GM12878 (cell line): ENCODE data around the gene RAB36. TPM values are rescaled to one million over a fixed set of nuclear protein-coding genes. Genes with fewer than 3 reads are reported as not detected.

Experiments
- ATAC-seq: fragments of 200-7000 bp; cut with Tn5 transposase; 3 replicates; pipeline ENCODE4 v1.9.1; 2020; ENCODE audit warnings: mild to moderate bottlenecking, moderate library complexity
- BruUV-seq: library from RNA; stranded (reverse); fragments of 400-500 nt; replicated peaks from 2 replicates; lab custom pipeline; 2021; lab: Mats Ljungman, UMichigan
- CTCF ChIA-PET: fragments of 300-600 bp; sonication (Branson Sonifier 250); formaldehyde crosslinking; extraction: SDS; loops from one replicate; lab custom pipeline; 2021; ENCODE audit warnings: inconsistent platforms; lab: Yijun Ruan, JAX
- POLR2A ChIA-PET: fragments of 350-600 bp; formaldehyde crosslinking; extraction: SDS; loops from one replicate; lab custom pipeline; 2021; ENCODE audit warnings: inconsistent platforms; lab: Charles Lee
- RAD21 ChIA-PET: fragments of 300-600 bp; sonication (Branson Sonifier 250); formaldehyde crosslinking; loops from one replicate; lab custom pipeline; 2023; ENCODE audit warnings: antibody characterized with exemption; ENCODE audit not compliant: unreplicated experiment; lab: Charles Lee
- SMC1A ChIA-PET: fragments of 300-600 bp; sonication (Branson Sonifier 250); formaldehyde crosslinking; loops from one replicate; lab custom pipeline; 2023; ENCODE audit not compliant: unreplicated experiment, uncharacterized antibody; lab: Charles Lee
- DNase-seq: peaks from one replicate; pipeline ENCODE4 v3.0.0-alpha.2; 2011; ENCODE audit warnings: low read depth, low spot score
- FAIRE-seq: peaks from 3 replicates; lab custom pipeline; 2011; peaks lifted over from hg19 to GRCh38; lab: Jason Lieb, UNC
- H2AFZ ChIP-seq: 2 replicates; pipeline ENCODE4 v1.6.0; 2011; ENCODE audit warnings: low read depth, low read length, control low read depth; ENCODE audit not compliant: control insufficient read depth
- H3K27ac ChIP-seq: 2 replicates; pipeline ENCODE4 v1.5.1; 2011; ENCODE audit warnings: control low read depth; ENCODE audit not compliant: control insufficient read depth, insufficient read depth
- H3K27me3 ChIP-seq, 2 experiments: replicated peaks in 1 of 2; 2 replicates each; pipeline versions ENCODE4 v1.6.0 to v1.6.1; 2011; ENCODE audit warnings: low read length in 1 of 2; ENCODE audit not compliant: control insufficient read depth in 2 of 2, insufficient read depth in 2 of 2
- H3K36me3 ChIP-seq, 2 experiments: 2 replicates each; pipeline ENCODE4 v1.5.1; 2011; ENCODE audit warnings: low read length in 1 of 2; ENCODE audit not compliant: control insufficient read depth in 2 of 2, insufficient read depth in 2 of 2
- H3K4me1 ChIP-seq: 2 replicates; pipeline ENCODE4 v1.6.1; 2011; ENCODE audit warnings: mild to moderate bottlenecking, low read length, moderate library complexity, mixed read lengths; ENCODE audit not compliant: control insufficient read depth, insufficient read depth
- H3K4me2 ChIP-seq: 2 replicates; pipeline ENCODE4 v1.6.0; 2011; ENCODE audit warnings: control low read depth; ENCODE audit not compliant: control insufficient read depth, insufficient read depth
- H3K4me3 ChIP-seq: fragments of 200-600 bp; sonication (generic); 2 replicates; pipeline ENCODE4 v1.5.1; 2016
- H3K79me2 ChIP-seq: 2 replicates; pipeline ENCODE4 v1.6.0; 2011; ENCODE audit warnings: low read length; ENCODE audit not compliant: control insufficient read depth, insufficient read depth
- H3K9ac ChIP-seq: 2 replicates; pipeline ENCODE4 v1.8.0; 2011; ENCODE audit warnings: low read length, control low read depth, mixed read lengths; ENCODE audit not compliant: control insufficient read depth, insufficient read depth
- H3K9me3 ChIP-seq: replicated peaks from 3 replicates; pipeline ENCODE4 v1.5.1; 2011; ENCODE audit warnings: mild to moderate bottlenecking, low read length; ENCODE audit not compliant: control insufficient read depth, insufficient read depth
- H4K20me1 ChIP-seq: 2 replicates; pipeline ENCODE4 v1.6.0; 2011; ENCODE audit not compliant: control insufficient read depth, insufficient read depth
- BMI1 ChIP-seq: fragments of 450-650 bp; IDR thresholded peaks from 2 replicates; pipeline ENCODE4 v1.6.1; 2016; ENCODE audit warnings: mild to moderate bottlenecking, moderate library complexity, borderline replicate concordance
- CHD1 ChIP-seq: IDR thresholded peaks from 2 replicates; pipeline ENCODE4 v1.6.1; 2012; ENCODE audit warnings: low read depth, low read length, improper control_type of control experiment
- SREBF2 ChIP-seq: IDR thresholded peaks from 2 replicates; pipeline ENCODE4 v1.6.1; 2012; ENCODE audit warnings: mild to moderate bottlenecking, low read length
- ZBTB11 ChIP-seq: fragments of 450-650 bp; formaldehyde crosslinking; IDR thresholded peaks from 2 replicates; pipeline ENCODE4 v1.5.0; 2022; ENCODE audit warnings: mild to moderate bottlenecking, missing genetic modification characterization
- WGBS: methylation state at CpG from one replicate; pipeline ENCODE4 v1.1.6; 2016; ENCODE audit warnings: low lambda C conversion rate; ENCODE audit not compliant: insufficient replicate concordance, insufficient coverage; ENCODE audit errors: missing lambda C conversion rate; 5-methylcytosine and 5-hydroxymethylcytosine counted together
- in situ Hi-C: fragments of 300-500 bp; cut with MboI; formaldehyde crosslinking; loops from 9 replicates; pipeline ENCODE4 v1.14.3; 2018; ENCODE audit warnings: mixed read lengths
- intact Hi-C: fragments of 100-400 bp; cut with micrococcal nuclease; formaldehyde crosslinking; loops from one replicate; pipeline ENCODE4 v1.14.2; 2022; ENCODE audit not compliant: unreplicated experiment
- polyA plus RNA-seq, 11 experiments: library from polyadenylated mRNA; depleted of rRNA in 4 of 11; unstranded in 6 of 11; stranded (reverse) in 5 of 11; fragments of >200 nt; fragmentation: Nextera tagmentation in 4 of 11; fragmentation: Illumina TruSeq in 1 of 11; extraction: Ambion mirVana in 4 of 11; extraction: Trizol in 1 of 11; gene quantifications; 1 replicate in 1 of 11; 2 replicates in 10 of 11; pipeline versions ENCODE4 v1.2.1 to v1.2.3, GENCODE V29; 2011 to 2016; ENCODE audit warnings: inconsistent platforms in 2 of 11, missing spikeins in 2 of 11, low read depth in 1 of 11
- total RNA-seq, 4 experiments: library from RNA; depleted of rRNA in 3 of 4; stranded (reverse); fragments of >200 nt in 3 of 4; fragmentation: Illumina TruSeq in 1 of 4; extraction: Trizol in 1 of 4; gene quantifications; 2 replicates each; pipeline versions ENCODE4 v1.2.1 to v1.2.3, GENCODE V29; 2013 to 2021

Gene RAB36
- total and polyA plus RNA-seq, 10 of the 15 experiments (the other 5 are each of a cell fraction or from before 2014, with no cell fraction given), result 0.31 to 2.7 (median 1.1) TPM

GRCh38 chr22:23110190-23110921 lies 34.9 kb upstream of the RAB36 start:
- Histone ChIP-seq H3K9ac (no peak overlapping the region), H3K9me3 (no peaks in the 10 kb centered on the region), H3K4me2 (no peak overlapping the region), H4K20me1 (no peaks in the 10 kb centered on the region), H3K36me3 (no peaks in the 10 kb centered on the region; a peak in 1 of 4 replicates), H2AFZ (no peak overlapping the region), H3K79me2 (no peaks in the 10 kb centered on the region), H3K27ac (no peak overlapping the region), H3K4me1 (no peaks in the 10 kb centered on the region), H3K4me3 (no peak overlapping the region), H3K27me3 (no peaks in the 10 kb centered on the region)
- intact Hi-C loops, result no loop called here
- in situ Hi-C loops, result no loop called here
- FAIRE-seq (no peak), DNase-seq (no peak), ATAC-seq (no peak; the same call in 2 of the 3 replicates)
- CTCF ChIA-PET, result interaction anchor here (1.1 to 1.2 kb wide), 2 partner anchors 9 to 41 kb away, joined by 4 to 5 read pairs; partner anchors contain the start of gene GNAZ
- RAD21 ChIA-PET, result no interaction called here
- TF ChIP-seq CHD1 (no peak), ZBTB11 (no peak), BMI1 (peak; percentile 43; the same call in 1 of the 2 replicates), SREBF2 (no peak)
- WGBS, result 33% methylated on average over 10 of the region's 10 CpGs
- POLR2A ChIA-PET, result no interaction called here
- BruUV-seq, result no TSS peak
- SMC1A ChIA-PET, result interaction anchor here (1.0 kb wide), 1 partner anchor 151 kb away, joined by 3 read pairs; no protein-coding TSS in a partner anchor
